ENCODE measurements around the gene ITGB3.

The ITGB3 gene

GRCh38 chr17:47310186-47310733 lies 56.6 kb downstream of the ITGB3 start:
- H3K4me3 ChIP-seq (ENCODE audit: control insufficient read depth, low read depth, low read length), result no peak overlapping the region
- DNase-seq (ENCODE audit: low read depth), result no peak
- TF ChIP-seq CTCF (conservative IDR thresholded peaks at IDR 0.05; ENCODE audit: control insufficient read depth, insufficient read depth, low read depth, low read length), result no peak

- TF ChIP-seq CTCF (conservative IDR thresholded peaks at IDR 0.05; ENCODE audit: control insufficient read depth, insufficient read depth, low read depth, low read length), result no peak
- no peak for DNase-seq (ENCODE audit: low read depth)
- H3K4me3 ChIP-seq (ENCODE audit: control insufficient read depth, low read depth, low read length), result no peak overlapping the region
These were observed 57.8 kb downstream of the ITGB3 start for GRCh38 chr17:47311420-47311819.

GRCh38 chr17:47315451-47316266 lies 62.0 kb downstream of the ITGB3 start:
- peak; percentile 96 for DNase-seq (ENCODE audit: low read depth)
- no peak overlapping the region for H3K4me3 ChIP-seq (ENCODE audit: control insufficient read depth, low read depth, low read length)
- TF ChIP-seq CTCF (conservative IDR thresholded peaks at IDR 0.05; ENCODE audit: control insufficient read depth, insufficient read depth, low read depth, low read length), result peak; percentile 92

GRCh38 chr17:47316311-47316710 lies 62.7 kb downstream of the ITGB3 start:
- no peak overlapping the region for H3K4me3 ChIP-seq (ENCODE audit: control insufficient read depth, low read depth, low read length)
- TF ChIP-seq CTCF (conservative IDR thresholded peaks at IDR 0.05; ENCODE audit: control insufficient read depth, insufficient read depth, low read depth, low read length), result no peak
- peak; percentile 87 for DNase-seq (ENCODE audit: low read depth)

GRCh38 chr17:47317119-47317518 lies 63.5 kb downstream of the ITGB3 start:
- no peak overlapping the region for H3K4me3 ChIP-seq (ENCODE audit: control insufficient read depth, low read depth, low read length)
- TF ChIP-seq CTCF (conservative IDR thresholded peaks at IDR 0.05; ENCODE audit: control insufficient read depth, insufficient read depth, low read depth, low read length), result no peak
- peak; percentile 61 for DNase-seq (ENCODE audit: low read depth)

GRCh38 chr17:47318197-47318918 lies 64.7 kb downstream of the ITGB3 start:
- TF ChIP-seq CTCF (conservative IDR thresholded peaks at IDR 0.05; ENCODE audit: control insufficient read depth, insufficient read depth, low read depth, low read length), result no peak
- no peak for DNase-seq (ENCODE audit: low read depth)

More at GRCh38 chr17:47318197-47318918, 64.7 kb downstream of the ITGB3 start:
- no peak overlapping the region for H3K4me3 ChIP-seq (ENCODE audit: control insufficient read depth, low read depth, low read length)

All from fibroblast of mammary gland (primary cell).